Aorta (tissue), 5 donors: ENCODE results near the gene CES1. TPM values are rescaled to one million over a fixed set of nuclear protein-coding genes. Genes with fewer than 3 reads are reported as not detected.
"Not testable (repeated sequence)": the region's sequence is repeated elsewhere in the genome, so short reads cannot be mapped to it uniquely, and the experiment has no call there.

ENCODE experiments used
- ATAC-seq: fragments of 200-7000 bp; cut with Tn5 transposase; one replicate; pipeline ENCODE4 v1.9.1; 2022; ENCODE audit warnings: moderate library complexity; ENCODE audit not compliant: low FRiP score
- DNase-seq, 2 donors: peaks; one replicate each; pipeline ENCODE4 v3.0.0-alpha.2; 2020
- H3K27ac ChIP-seq, 2 donors: one replicate each; pipeline ENCODE4 v1.5.1; 2013; ENCODE audit warnings: low read length in 2 of 2, mild to moderate bottlenecking in 2 of 2, moderate library complexity in 2 of 2, control low read depth in 1 of 2, inconsistent platforms in 1 of 2, low read depth in 1 of 2
- H3K27me3 ChIP-seq, 2 donors: one replicate each; pipeline ENCODE4 v1.6.1; 2013; ENCODE audit warnings: control low read depth in 1 of 2, low read length in 1 of 2, mild to moderate bottlenecking in 1 of 2, moderate library complexity in 1 of 2; ENCODE audit not compliant: insufficient read depth in 2 of 2, control insufficient read depth in 1 of 2
- H3K36me3 ChIP-seq, 2 donors: one replicate each; pipeline ENCODE4 v1.6.1; 2013; ENCODE audit warnings: control low read depth in 1 of 2, low read length in 1 of 2, mild to moderate bottlenecking in 1 of 2; ENCODE audit not compliant: insufficient read depth in 2 of 2, control insufficient read depth in 1 of 2
- H3K4me1 ChIP-seq, 2 donors: one replicate each; pipeline ENCODE4 v1.6.1; 2013; ENCODE audit warnings: low read length in 2 of 2, control low read depth in 1 of 2, mild to moderate bottlenecking in 1 of 2, moderate library complexity in 1 of 2; ENCODE audit not compliant: insufficient read depth in 2 of 2, control insufficient read depth in 1 of 2
- H3K4me3 ChIP-seq, 2 donors: one replicate each; pipeline ENCODE4 v1.5.1; 2013; ENCODE audit warnings: low read length in 2 of 2, control low read depth in 1 of 2, mild to moderate bottlenecking in 1 of 2
- H3K9me3 ChIP-seq: one replicate; pipeline ENCODE4 v1.6.1; 2013; ENCODE audit warnings: mild to moderate bottlenecking, low read length; ENCODE audit not compliant: control insufficient read depth
- WGBS, 2 donors: extraction: QIAGEN DNeasy Blood & Tissue Kit; methylation state at CpG; one replicate each; pipeline ENCODE4 v1.1.7; 2013; 5-methylcytosine and 5-hydroxymethylcytosine counted together
- intact Hi-C, 2 donors: fragments of 100-400 bp; cut with DNase I; formaldehyde crosslinking; loops; one replicate each; pipeline versions ENCODE4 v1.14.2 to v1.15.0; 2022
- polyA plus RNA-seq, 2 donors: library from polyadenylated mRNA; stranded (reverse); fragments of 200-250 nt; gene quantifications; one replicate each; pipeline ENCODE4 v1.2.3, GENCODE V29; 2013
- total RNA-seq, 2 donors: library from RNA; stranded (reverse); fragmentation: NEBNext Ultra II Directional; extraction: Animal tissue kit (Norgen Biotek cat#: 25700); gene quantifications; one replicate each; pipeline ENCODE4 v1.2.1, GENCODE V29; 2021
- donor health status: healthy with polysubstance abuse.
- donor health status: Bipolar disorder and iron deficiency.
- donor health status: DM: no; HTN: no; CAD: no.
- donor health status: DM: no; HTN: no; CAD: no.
- donor health status: DM: yes; HTN: yes; CAD: no.

The CES1 gene
- total and polyA plus RNA-seq, 4 donors = 35.2 to 151 (median 65.1) TPM

DNA sequence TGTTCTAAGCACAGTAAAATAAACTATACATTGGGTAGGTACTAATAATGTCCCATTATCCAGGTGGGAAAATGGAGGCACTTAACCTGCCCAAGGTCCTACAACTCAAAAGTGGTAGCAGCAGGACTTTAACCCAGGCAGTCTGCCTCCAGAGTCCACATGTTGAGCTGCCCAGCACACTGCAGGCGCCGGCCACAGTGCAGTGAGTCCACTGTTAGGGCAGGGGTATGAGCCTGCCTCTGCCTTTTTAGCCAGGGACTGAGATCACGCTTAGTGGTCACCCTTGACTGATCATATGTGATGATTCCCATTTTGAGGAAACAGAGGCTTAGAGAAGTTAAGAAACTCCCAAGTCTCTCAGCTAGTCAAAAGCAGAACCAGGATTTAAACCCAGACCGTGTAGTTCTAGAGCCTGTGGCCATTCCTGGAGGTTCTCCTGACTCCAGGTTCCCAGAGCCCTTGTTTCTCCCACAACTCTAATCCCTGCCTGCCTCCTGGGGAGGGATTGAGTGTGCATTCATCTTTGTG, 8.4 kb downstream of the CES1 start:
- intact Hi-C loops = no loop called here

DNA sequence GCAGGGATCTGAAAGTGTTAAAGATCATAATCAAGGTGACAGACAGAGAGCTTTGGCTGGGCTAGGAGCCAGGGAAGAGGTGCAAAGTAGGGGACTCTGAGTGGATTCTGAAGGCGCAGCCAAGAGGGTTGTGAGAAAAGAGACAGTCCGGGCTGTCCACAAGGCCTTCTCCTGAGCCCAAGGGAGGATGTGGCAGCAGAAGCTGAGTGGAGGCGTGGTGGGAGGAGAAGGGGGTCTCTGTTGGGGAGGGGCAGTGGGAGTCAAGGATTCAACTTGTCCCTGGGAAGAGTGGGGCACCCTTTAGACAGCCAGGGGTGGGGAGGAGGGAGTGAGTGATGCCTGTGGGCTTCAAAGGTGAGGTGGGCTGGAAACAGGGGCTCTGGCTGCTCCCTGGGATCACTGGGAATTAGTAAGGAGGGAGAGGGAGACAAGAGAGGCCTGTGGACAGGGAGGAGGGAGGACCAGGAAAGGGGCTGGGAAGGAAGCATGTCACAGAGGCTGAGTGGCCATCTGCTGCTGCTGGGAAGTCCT, 10.6 kb downstream of the CES1 start:
- ATAC-seq (no peak), DNase-seq (no peak)
- Histone ChIP-seq H3K4me3 (no peak overlapping the region), H3K27ac (no peak overlapping the region), H3K4me1 (no peaks in the 10 kb centered on the region), H3K9me3 (no peaks in the 10 kb centered on the region), H3K36me3 (peaks cover 0 to 2% of the 10 kb centered on the region in 2 donors), H3K27me3 (no peaks in the 10 kb centered on the region)
- intact Hi-C loops = no loop called here
- 71 to 79% methylated on average over 3 of the region's 3 CpGs for WGBS, 2 donors

More for the DNA sequence above, 8.4 kb downstream of the CES1 start:
- H3K9me3 ChIP-seq = no peaks in the 10 kb centered on the region
- H3K27ac ChIP-seq = no peak overlapping the region
- H3K4me3 ChIP-seq = no peak overlapping the region
- no peaks in the 10 kb centered on the region for H3K4me1 ChIP-seq
- ATAC-seq = no peak
- H3K36me3 ChIP-seq = peaks cover 0 to 2% of the 10 kb centered on the region in 2 donors
- no peaks in the 10 kb centered on the region for H3K27me3 ChIP-seq
- no peak for DNase-seq
- 87 to 89% methylated on average over 4 of the region's 4 CpGs for WGBS, 2 donors

DNA sequence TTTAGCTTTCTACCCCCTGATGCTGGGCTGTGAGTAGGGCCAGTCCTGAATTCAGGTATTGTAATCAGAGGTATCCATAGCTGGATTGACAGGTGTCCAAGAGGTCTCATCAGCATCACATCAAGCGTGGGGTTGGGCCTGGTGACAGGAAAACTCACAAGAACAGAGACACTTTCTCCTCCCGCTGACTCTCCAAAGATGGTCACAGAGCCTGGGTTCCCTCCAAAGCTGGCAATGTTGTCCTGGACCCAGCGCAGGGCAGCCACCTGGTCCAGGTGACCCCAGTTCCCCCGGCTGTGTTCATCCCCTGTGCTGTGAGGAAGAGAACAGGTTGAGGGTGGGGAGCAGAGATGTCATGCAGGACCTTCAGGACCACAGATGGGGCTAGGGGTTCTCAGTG, 11.7 kb downstream of the CES1 start:
- no peaks in the 10 kb centered on the region for H3K27me3 ChIP-seq
- H3K36me3 ChIP-seq = peaks cover 0 to 2% of the 10 kb centered on the region in 2 donors
- no peak overlapping the region for H3K27ac ChIP-seq
- 92 to 96% methylated on average over 4 of the region's 4 CpGs for WGBS, 2 donors
- H3K4me3 ChIP-seq = no peak overlapping the region
- DNase-seq (no peak), ATAC-seq (no peak)
- H3K9me3 ChIP-seq = no peaks in the 10 kb centered on the region
- intact Hi-C loops = no loop called here
- no peaks in the 10 kb centered on the region for H3K4me1 ChIP-seq

DNA sequence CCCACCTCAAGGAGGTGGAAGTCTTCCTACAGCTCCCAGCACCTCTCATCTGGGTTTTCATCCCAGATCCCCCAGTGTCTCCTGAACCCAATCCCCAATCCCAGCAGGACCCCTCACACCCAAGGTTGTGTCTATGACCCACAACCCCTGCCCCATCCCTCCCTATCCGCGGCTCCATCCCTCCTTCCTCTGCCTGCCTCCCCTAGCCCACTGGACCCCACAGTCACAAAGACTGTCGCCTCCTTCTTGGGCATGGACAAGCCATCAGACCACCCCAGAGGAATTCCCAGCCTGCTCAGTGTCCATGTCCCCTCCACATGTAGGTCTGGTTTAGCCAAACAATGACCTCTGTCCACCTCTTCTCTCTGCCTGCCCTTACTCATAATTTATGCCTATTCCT, 12.3 kb downstream of the CES1 start:
- Histone ChIP-seq H3K27ac (no peak overlapping the region), H3K27me3 (no peaks in the 10 kb centered on the region), H3K4me3 (no peak overlapping the region), H3K36me3 (peaks cover 0 to 2% of the 10 kb centered on the region in 2 donors), H3K4me1 (no peaks in the 10 kb centered on the region), H3K9me3 (no peaks in the 10 kb centered on the region)
- no peak for ATAC-seq
- no peak for DNase-seq
- intact Hi-C loops = no loop called here
- 89 to 96% methylated on average over 3 of the region's 3 CpGs for WGBS, 2 donors

DNA sequence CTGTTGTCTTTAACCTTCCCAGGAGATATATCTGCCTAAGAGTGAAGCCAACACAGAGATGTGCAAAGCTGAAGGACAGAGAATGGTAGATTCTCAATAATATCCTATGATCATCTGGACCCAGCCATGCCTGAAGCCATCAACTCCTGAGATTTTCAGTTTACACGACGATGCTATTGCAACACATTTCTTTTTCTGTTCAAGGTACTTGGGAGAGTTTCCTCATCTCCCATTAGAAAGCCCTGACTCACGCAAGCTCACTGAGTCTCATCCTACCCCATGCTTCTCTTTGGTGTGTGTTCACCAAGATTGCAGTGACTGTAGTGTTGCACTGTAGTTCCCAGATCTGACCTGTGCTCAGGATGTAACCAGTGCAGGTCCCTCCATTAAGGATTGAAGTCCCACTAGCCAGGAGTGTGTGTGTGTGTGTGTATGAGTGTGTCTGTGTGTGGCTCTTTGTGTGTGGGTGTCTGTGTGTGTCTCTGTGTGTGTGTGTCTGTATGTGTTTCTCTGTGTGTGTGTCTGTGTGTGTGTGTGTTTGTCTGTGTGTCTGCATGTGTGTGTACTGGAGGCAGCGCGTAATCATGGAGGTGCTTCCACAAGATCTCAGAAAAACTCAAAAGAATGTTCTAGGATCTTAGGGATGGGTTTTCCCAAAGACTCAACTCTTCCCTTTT, 15.5 kb downstream of the CES1 start:
- DNase-seq = no peak
- no peaks in the 10 kb centered on the region for H3K9me3 ChIP-seq
- ATAC-seq = no peak
- H3K27me3 ChIP-seq = no peaks in the 10 kb centered on the region
- no peaks in the 10 kb centered on the region for H3K4me1 ChIP-seq
- 89% methylated on average over 5 of the region's 5 CpGs for WGBS, 2 donors
- intact Hi-C loops = no loop called here
- no peak overlapping the region for H3K27ac ChIP-seq
- peaks cover 0 to 2% of the 10 kb centered on the region in 2 donors for H3K36me3 ChIP-seq
- no peak overlapping the region for H3K4me3 ChIP-seq

DNA sequence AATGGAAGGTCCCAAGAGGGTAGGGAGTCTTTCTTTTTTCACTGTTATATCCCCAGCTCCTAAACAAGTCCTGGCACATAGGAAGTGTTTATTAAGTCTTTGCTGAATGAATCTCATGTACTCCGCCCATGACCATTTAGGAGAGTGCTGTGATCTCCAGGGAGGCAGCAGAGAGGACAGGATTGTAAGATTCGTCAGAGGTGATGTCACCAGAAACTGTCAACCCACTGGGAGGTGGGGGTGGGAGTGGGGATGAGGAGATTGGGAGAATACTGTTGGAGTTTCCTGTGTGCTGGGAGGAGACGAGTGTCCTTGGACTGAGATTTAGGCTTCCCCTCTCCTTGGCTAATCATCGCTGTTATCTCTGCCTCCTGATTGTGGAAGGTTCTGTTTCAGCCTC, 16.7 kb downstream of the CES1 start:
- 58 to 63% methylated on average over 4 of the region's 4 CpGs for WGBS, 2 donors
- H3K27ac ChIP-seq, H3K36me3 ChIP-seq, H3K27me3 ChIP-seq, H3K9me3 ChIP-seq, H3K4me3 ChIP-seq, intact Hi-C loops, ATAC-seq, H3K4me1 ChIP-seq, DNase-seq: not testable (repeated sequence)

DNA sequence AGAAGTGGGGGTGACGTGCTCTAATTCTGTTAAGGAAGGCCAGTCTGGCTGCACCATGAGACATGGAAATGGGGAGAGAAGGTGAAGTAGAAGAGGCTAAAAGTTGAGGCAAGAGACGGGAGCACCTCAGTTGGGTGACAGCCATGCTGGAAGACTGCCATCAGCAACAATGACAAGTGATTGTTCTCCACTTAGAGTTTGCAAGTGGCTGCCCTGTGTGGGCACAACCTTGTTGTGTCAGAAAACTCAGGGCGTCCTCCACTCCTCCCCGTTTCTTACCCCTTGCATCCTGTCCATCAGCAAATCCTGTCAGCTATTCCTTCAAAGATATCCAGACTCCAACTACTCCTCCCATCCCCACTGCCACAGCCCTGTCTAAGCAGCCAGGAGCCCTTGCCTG, 17.6 kb downstream of the CES1 start:
- Histone ChIP-seq H3K27me3 (no peaks in the 10 kb centered on the region), H3K4me3 (no peak overlapping the region), H3K4me1 (no peaks in the 10 kb centered on the region), H3K36me3 (no peaks in the 10 kb centered on the region), H3K27ac (no peak overlapping the region), H3K9me3 (no peaks in the 10 kb centered on the region)
- intact Hi-C loops = no loop called here
- DNase-seq (no peak), ATAC-seq (no peak)
- WGBS, 2 donors = 50 to 52% methylated on average over 4 of the region's 4 CpGs

DNA sequence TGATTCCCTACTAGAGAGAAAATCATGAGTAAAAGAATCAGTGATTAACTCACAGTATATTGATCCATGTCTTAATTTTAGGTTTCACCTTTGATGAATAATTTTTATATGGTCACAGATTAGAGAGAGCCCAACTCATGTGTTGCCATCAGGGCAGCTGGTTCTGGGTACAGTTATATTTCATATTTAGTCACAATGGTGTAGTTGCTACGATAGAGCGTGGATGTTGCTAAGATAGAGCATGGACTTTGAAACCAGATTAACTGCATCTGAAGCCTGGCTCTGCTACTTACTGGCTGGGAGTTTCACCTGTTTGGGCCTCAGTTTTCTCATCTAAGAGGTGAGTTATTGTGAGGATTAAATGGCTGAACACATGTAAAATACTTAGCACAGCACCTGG, 18.7 kb downstream of the CES1 start:
- H3K27me3 ChIP-seq, H3K9me3 ChIP-seq, H3K36me3 ChIP-seq, ATAC-seq, DNase-seq, H3K4me1 ChIP-seq, H3K4me3 ChIP-seq, intact Hi-C loops, H3K27ac ChIP-seq: not testable (repeated sequence)
- WGBS, 2 donors = 76 to 80% methylated on average over 2 of the region's 2 CpGs

DNA sequence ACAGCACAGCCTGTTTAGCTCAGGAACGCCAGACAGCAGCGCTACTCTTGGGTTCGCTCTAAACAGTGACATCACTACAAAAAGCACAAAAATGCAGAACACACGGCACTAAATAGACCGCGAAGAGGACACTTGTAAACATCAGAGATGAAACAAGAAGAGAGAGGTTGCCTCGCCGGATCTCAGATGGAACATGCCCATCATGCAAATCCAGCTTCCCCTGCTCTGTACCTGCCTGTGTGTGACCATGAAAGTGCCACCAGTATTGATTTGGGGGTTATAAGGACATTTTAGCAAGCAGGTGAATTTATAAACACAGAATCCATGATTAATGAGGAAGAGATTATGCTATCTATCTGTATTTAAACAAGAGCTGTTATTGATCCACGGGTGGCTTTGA, 19.2 kb downstream of the CES1 start:
- H3K27ac ChIP-seq, H3K4me1 ChIP-seq, DNase-seq, H3K36me3 ChIP-seq, H3K27me3 ChIP-seq, H3K4me3 ChIP-seq, ATAC-seq, H3K9me3 ChIP-seq, intact Hi-C loops: not testable (repeated sequence)
- WGBS, 2 donors = 72 to 82% methylated on average over 8 to 9 of the region's 9 CpGs
